Epithelial cell of esophagus (primary cell): Measurements from ENCODE around the gene SLC9A1.

Source experiments
- DNase-seq: peaks from one replicate; pipeline ENCODE4 v3.0.0; 2010; ENCODE audit warnings: low read depth
- H3K4me3 ChIP-seq: 2 replicates; pipeline ENCODE4 v1.5.1; 2011; ENCODE audit warnings: mild to moderate bottlenecking, low read length, control low read depth
- TF ChIP-seq, protein P1 (sequence below): IDR thresholded peaks from 2 replicates; pipeline ENCODE4 v1.5.1; 2011; ENCODE audit warnings: low read depth, mild to moderate bottlenecking, low read length, control low read depth, inconsistent platforms; ENCODE audit not compliant: insufficient read depth; ENCODE audit errors: missing control alignments

The SLC9A1 gene

DNA sequence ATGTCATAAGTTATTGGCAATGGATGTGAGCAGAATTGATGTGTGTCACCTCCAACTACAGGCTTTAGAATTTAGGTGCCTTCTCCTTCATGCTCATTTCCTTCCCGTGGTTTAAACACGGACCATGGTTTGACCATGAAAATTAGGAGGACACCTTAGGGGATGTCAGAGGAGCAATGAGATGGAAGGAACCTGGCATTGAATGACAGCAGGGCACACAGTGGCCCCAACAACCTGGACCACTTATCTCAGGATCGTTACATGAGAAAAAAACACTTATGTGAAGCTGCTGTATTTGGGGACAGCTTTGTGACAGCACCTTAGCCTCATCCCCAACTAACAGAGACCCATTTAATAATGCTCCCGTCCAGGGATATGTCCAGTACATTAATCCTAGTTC, 70.8 kb downstream of the SLC9A1 start:
- no peak overlapping the region for H3K4me3 ChIP-seq
- TF ChIP-seq, protein P1, sequence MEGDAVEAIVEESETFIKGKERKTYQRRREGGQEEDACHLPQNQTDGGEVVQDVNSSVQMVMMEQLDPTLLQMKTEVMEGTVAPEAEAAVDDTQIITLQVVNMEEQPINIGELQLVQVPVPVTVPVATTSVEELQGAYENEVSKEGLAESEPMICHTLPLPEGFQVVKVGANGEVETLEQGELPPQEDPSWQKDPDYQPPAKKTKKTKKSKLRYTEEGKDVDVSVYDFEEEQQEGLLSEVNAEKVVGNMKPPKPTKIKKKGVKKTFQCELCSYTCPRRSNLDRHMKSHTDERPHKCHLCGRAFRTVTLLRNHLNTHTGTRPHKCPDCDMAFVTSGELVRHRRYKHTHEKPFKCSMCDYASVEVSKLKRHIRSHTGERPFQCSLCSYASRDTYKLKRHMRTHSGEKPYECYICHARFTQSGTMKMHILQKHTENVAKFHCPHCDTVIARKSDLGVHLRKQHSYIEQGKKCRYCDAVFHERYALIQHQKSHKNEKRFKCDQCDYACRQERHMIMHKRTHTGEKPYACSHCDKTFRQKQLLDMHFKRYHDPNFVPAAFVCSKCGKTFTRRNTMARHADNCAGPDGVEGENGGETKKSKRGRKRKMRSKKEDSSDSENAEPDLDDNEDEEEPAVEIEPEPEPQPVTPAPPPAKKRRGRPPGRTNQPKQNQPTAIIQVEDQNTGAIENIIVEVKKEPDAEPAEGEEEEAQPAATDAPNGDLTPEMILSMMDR = no peak
- no peak for DNase-seq

DNA sequence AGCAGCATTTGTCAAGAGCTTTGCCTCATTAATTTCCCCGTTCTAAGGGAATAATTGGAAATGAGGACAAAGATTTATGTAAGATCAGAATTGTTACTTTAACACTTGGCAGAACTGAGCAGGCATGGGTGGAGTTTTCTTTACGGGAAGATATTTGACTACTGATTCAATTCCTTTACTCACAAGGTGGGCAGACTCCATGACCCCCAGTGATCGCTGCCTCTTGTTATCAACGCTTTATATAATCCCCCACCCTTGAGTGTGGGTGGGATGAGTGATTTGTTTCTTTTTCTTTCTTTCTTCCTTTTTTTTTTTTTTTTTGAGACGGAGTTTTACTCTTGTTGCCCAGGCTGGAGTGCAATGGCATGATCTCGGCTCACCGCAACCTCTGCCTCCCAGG, 77.0 kb downstream of the SLC9A1 start:
- no peak overlapping the region for H3K4me3 ChIP-seq
- TF ChIP-seq, protein P1 = no peak
- DNase-seq = no peak

DNA sequence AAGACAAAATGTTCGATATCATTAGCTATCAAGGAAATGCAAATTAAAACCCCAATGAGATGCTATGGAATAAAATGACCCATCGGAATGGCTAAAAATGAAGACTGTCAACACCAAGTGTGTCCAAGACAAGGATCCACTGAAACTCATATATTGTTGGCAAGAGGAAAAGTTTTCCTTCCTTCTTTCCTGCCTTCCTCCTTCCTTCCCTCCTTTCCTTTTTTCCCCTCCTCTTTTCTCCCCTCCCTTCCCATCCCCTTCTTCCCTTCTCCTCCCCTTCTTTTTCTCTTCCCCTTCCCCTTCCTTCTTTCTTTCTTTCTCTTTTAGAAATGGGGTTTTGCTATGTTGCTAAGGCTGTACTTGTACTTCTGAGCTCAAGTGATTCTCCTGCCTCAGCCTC, 78.1 kb downstream of the SLC9A1 start:
- no peak overlapping the region for H3K4me3 ChIP-seq
- DNase-seq = no peak
- TF ChIP-seq, protein P1 = no peak

DNA sequence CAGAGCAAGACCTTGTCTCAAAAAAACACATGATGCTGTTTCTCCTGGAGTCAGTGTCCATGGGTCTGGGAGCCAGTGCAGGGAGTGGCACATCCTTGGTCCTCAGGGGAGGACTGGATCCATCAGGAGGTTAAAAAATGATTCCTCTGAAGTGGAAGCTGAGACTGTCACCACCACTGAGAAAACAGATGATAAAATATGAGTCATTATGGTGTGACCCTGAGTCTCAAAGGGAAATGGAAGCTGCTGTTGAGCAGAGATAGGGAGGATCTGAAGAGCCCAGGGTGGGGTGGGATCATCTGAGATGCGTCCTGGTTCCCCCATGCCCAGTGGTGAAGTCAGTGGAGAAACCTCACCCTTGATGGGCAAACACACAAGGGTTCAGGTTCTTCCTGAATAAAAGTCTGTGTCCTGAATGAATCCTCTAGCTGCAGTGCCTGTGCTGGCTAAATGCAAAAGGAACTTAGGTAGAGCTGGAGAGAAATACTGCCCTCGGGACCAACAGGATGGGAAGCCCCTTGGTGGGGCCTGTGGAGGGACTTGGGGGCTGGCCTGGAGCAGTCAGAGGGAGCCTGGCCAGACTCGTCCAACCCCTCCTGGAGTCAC, 80.6 kb downstream of the SLC9A1 start:
- TF ChIP-seq, protein P1 = no peak
- H3K4me3 ChIP-seq = no peak overlapping the region
- peak; percentile 37 for DNase-seq

DNA sequence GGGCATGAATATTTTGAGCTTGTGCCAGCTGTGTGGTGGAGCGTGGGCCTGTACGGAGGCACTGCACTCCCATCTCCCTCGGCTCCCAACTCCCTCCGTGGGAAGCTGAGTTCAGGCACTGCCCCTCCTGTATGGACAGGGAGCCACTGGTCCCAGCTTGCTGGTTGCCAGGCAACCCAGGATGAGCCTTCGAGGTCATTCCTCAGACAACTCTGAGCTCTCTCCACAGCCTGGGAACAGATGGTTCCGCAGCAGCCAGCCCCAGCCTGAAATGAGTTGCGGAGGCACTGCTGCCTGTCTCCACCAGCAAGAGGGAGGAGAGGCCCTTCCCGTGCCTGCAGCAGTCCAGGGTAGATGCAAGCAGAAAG, 83.9 kb downstream of the SLC9A1 start:
- H3K4me3 ChIP-seq = no peak overlapping the region
- peak; percentile 75 for DNase-seq
- TF ChIP-seq, protein P1 = no peak

DNA sequence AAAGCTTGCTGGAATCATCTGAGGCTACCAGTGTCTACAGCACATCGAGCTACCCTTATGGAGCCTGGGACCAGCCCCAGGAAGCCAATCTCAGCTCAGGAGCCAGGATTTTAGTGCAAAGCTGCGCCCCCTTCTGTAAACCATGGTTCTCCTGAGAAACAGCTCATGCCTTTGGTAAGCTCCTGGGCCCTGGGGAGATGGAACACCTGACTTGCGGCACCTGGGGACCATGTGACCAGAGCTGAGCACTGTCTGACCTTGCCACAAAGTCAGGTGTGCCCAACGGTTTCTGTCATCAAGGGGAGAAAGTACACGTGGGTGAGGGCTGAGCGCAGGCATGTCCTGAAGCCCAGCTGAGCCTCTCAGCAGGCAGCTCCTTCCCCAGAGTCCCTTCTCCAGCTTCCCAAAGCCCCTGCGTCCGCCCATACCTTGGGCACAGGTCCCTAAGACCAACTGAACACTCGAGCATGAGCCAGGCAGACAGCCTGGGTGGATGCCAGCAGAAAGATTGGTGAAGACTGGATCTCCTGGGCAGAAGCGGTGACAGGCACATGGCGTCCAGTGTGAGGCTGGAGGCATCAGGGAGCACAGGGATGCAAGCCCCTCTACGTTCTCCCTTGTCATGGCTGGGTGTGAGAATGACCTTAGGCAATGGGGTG, 84.4 kb downstream of the SLC9A1 start:
- peak; percentile 15 for DNase-seq
- H3K4me3 ChIP-seq = no peak overlapping the region
- TF ChIP-seq, protein P1 = no peak

DNA sequence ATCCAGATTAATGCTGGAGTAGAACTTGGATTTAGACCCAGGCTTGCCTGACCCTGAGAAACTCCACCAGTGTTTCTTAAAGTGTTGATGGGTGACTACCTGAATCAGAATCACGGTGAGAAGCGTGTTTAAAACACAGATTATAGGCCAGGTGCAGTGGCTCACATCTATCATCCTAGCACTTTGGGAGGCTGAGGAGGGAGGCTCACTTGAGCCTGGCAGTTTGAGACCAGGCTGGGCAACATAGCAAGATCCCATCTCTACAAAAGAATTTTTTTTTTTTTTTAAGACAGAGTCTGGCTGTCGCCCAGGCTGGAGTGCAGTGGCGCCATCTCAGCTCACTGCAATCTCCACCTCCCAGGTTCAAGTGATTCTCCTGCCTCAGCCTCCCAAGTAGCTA, 86.0 kb downstream of the SLC9A1 start:
- H3K4me3 ChIP-seq = no peak overlapping the region
- DNase-seq = no peak
- TF ChIP-seq, protein P1 = no peak
